ENCODE data around the gene SHMT2. TPM values are rescaled to one million over a fixed set of nuclear protein-coding genes. Genes with fewer than 3 reads are reported as not detected.

Gene SHMT2
- total RNA-seq, 1 donor from 2014 or later = 268 TPM

- Mint-ChIP-seq H3K36me3 (ENCODE audit: low read depth) (peaks cover 7% of the 10 kb centered on the region), H3K9me3 (no peaks in the 10 kb centered on the region), H3K27ac (peak overlapping the region; percentile 90), H3K4me1 (peaks cover 78% of the 10 kb centered on the region), H3K4me3 (peak overlapping the region; percentile 89), H3K27me3 (peaks cover 11% of the 10 kb centered on the region)
- POLR2A ChIA-PET = interaction anchor here (0.7 to 9.0 kb wide), 6 partner anchors 15 to 218 kb away, joined by 3 to 268 read pairs (median 16); partner anchors contain the start of genes NAB2, NXPH4, SHMT2 and STAT6
- ATAC-seq (ENCODE audit: low read depth) = no peak
- TF ChIP-seq, protein P1, sequence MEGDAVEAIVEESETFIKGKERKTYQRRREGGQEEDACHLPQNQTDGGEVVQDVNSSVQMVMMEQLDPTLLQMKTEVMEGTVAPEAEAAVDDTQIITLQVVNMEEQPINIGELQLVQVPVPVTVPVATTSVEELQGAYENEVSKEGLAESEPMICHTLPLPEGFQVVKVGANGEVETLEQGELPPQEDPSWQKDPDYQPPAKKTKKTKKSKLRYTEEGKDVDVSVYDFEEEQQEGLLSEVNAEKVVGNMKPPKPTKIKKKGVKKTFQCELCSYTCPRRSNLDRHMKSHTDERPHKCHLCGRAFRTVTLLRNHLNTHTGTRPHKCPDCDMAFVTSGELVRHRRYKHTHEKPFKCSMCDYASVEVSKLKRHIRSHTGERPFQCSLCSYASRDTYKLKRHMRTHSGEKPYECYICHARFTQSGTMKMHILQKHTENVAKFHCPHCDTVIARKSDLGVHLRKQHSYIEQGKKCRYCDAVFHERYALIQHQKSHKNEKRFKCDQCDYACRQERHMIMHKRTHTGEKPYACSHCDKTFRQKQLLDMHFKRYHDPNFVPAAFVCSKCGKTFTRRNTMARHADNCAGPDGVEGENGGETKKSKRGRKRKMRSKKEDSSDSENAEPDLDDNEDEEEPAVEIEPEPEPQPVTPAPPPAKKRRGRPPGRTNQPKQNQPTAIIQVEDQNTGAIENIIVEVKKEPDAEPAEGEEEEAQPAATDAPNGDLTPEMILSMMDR (IDR thresholded peaks at IDR 0.05) = no peak
- no peak for DNase-seq
- intact Hi-C loops (cut with micrococcal nuclease) = loop anchor here (1.0 to 10.0 kb wide), 3 partner anchors 234 to 606 kb away; partner anchors contain the start of genes BAZ2A, DDIT3 and ZBTB39
- CTCF ChIA-PET = interaction anchor here (1.1 to 20.9 kb wide), 6 partner anchors 9 to 117 kb away, joined by 3 to 390 read pairs (median 26); partner anchors contain the start of genes NXPH4, SHMT2 and STAC3
Observed at GRCh38 chr12:57240926-57241401, 11.5 kb downstream of the SHMT2 start.

- Mint-ChIP-seq H3K9me3 (no peaks in the 10 kb centered on the region), H3K4me1 (peaks cover 71% of the 10 kb centered on the region), H3K27ac (peak overlapping the region; percentile 59), H3K4me3 (peak overlapping the region; percentile 89), H3K36me3 (ENCODE audit: low read depth) (peaks cover 8% of the 10 kb centered on the region), H3K27me3 (peaks cover 11% of the 10 kb centered on the region)
- intact Hi-C loops (cut with micrococcal nuclease) = loop anchor here (1.0 to 10.0 kb wide), 5 partner anchors 173 to 925 kb away; partner anchors contain the start of genes BAZ2A, R3HDM2 and ZBTB39
- no peak for ATAC-seq (ENCODE audit: low read depth)
- ChIA-PET POLR2A (interaction anchor here (0.6 to 9.0 kb wide), 10 partner anchors 8 to 225 kb away, joined by 3 to 268 read pairs (median 4); partner anchors contain the start of genes NXPH4, SHMT2 and STAT6), CTCF (interaction anchor here (1.3 to 20.9 kb wide), 11 partner anchors 8 to 211 kb away, joined by 4 to 390 read pairs (median 9); partner anchors contain the start of genes NXPH4, SHMT2 and STAC3)
- no peak for DNase-seq
- TF ChIP-seq, protein P1 (IDR thresholded peaks at IDR 0.05) = no peak
Observed at GRCh38 chr12:57241402-57242310, 12.1 kb downstream of the SHMT2 start.

GRCh38 chr12:57242329-57242690 lies 12.8 kb downstream of the SHMT2 start:
- ChIA-PET CTCF (interaction anchor here (0.7 to 20.9 kb wide), 17 partner anchors 9 to 214 kb away, joined by 3 to 390 read pairs (median 4); partner anchors contain the start of genes NXPH4 and SHMT2), POLR2A (interaction anchor here (1.0 to 9.0 kb wide), 13 partner anchors 9 to 517 kb away, joined by 3 to 268 read pairs (median 5); partner anchors contain the start of genes LRP1, NXPH4, SHMT2 and STAT6)
- Mint-ChIP-seq H3K36me3 (ENCODE audit: low read depth) (peaks cover 10% of the 10 kb centered on the region), H3K27me3 (peaks cover 11% of the 10 kb centered on the region), H3K4me3 (peak overlapping the region; percentile 89), H3K9me3 (no peaks in the 10 kb centered on the region), H3K27ac (peak overlapping the region; percentile 84), H3K4me1 (peaks cover 64% of the 10 kb centered on the region)
- DNase-seq (no peak), ATAC-seq (ENCODE audit: low read depth) (no peak)
- TF ChIP-seq, protein P1 (IDR thresholded peaks at IDR 0.05) = no peak
- intact Hi-C loops (cut with micrococcal nuclease) = loop anchor here (1.0 to 10.0 kb wide), 5 partner anchors 174 to 926 kb away; partner anchors contain the start of genes BAZ2A, R3HDM2 and ZBTB39

DNA sequence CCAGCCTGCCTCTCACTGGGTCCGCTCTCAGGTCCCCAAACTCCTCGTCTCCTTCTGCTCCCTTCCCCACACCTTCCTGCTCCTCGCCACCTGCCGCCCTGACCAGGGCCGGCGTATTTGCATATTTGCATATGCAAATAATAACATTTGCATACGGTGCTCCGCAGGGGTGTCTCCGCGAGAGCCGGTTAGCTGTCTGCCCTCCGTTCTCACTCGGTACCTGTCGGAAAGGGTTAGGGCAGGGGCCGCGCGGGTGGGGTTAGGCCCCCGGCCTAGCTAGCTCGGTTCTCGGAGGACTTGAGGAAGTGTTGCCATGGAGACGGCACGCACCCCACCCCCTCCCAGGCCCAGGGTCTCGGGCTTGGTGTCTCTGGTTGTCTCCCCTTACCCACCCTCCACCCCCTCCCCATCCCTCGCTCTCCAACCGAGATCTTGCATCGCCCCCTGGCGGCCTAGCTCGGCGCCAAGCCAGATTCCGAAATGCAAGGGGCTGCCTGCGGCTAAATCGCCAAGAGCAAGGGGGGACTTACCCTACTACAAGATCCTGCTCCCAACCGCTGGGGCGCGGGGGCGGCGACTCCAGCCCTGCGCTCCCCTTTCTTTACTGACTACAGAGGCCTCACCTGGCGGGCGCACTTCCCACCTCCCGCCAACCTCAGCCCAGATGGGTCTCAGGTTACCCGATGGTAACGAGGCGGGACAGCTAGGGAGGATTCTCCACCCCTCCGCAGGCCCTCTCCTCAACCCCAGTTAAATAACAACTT lies 13.4 kb downstream of the SHMT2 start:
- POLR2A ChIA-PET = interaction anchor here (1.0 to 9.0 kb wide), 12 partner anchors 9 to 517 kb away, joined by 3 to 268 read pairs (median 5); partner anchors contain the start of genes LRP1, NXPH4, SHMT2 and STAT6
- H3K4me3 Mint-ChIP-seq = peak overlapping the region; percentile 89
- H3K27me3 Mint-ChIP-seq = peaks cover 6% of the 10 kb centered on the region
- DNase-seq (peak; percentile 76), ATAC-seq (ENCODE audit: low read depth) (peak; percentile 33)
- H3K27ac Mint-ChIP-seq = peak overlapping the region; percentile 84
- TF ChIP-seq, protein P1 (IDR thresholded peaks at IDR 0.05) = no peak
- CTCF ChIA-PET = interaction anchor here (0.7 to 20.9 kb wide), 17 partner anchors 10 to 213 kb away, joined by 3 to 390 read pairs (median 4); partner anchors contain the start of genes NXPH4 and SHMT2
- intact Hi-C loops (cut with micrococcal nuclease) = loop anchor here (1.0 to 10.0 kb wide), 8 partner anchors 30 to 927 kb away; partner anchors contain the start of genes BAZ2A, LRP1, R3HDM2 and ZBTB39
- H3K4me1 Mint-ChIP-seq = peaks cover 59% of the 10 kb centered on the region
- no peaks in the 10 kb centered on the region for H3K9me3 Mint-ChIP-seq
- peaks cover 10% of the 10 kb centered on the region for H3K36me3 Mint-ChIP-seq (ENCODE audit: low read depth)
